MM.1S (cell line): ENCODE data around the gene MTA2.
A peak's percentile ranks its signal among the peaks of the same experiment; 100 is the strongest.

Source experiments
- CTCF ChIP-seq: fragments of 300-600 bp; sonication (generic); IDR thresholded peaks from 2 replicates; pipeline ENCODE4 v1.5.1; 2016; ENCODE audit warnings: antibody characterized with exemption, low read length, mixed read lengths
- EZH2 ChIP-seq: fragments of 300-600 bp; sonication (generic); optimal IDR thresholded peaks from 2 replicates; pipeline ENCODE3; 2017; ENCODE audit warnings: low read depth, mild to moderate bottlenecking, antibody characterized with exemption, low read length, mixed read lengths
- EZH2phosphoT487 ChIP-seq: fragments of 300-600 bp; sonication (generic); IDR thresholded peaks from 2 replicates; pipeline ENCODE4 v1.6.1; 2018; ENCODE audit warnings: antibody characterized with exemption, low read length

DNA sequence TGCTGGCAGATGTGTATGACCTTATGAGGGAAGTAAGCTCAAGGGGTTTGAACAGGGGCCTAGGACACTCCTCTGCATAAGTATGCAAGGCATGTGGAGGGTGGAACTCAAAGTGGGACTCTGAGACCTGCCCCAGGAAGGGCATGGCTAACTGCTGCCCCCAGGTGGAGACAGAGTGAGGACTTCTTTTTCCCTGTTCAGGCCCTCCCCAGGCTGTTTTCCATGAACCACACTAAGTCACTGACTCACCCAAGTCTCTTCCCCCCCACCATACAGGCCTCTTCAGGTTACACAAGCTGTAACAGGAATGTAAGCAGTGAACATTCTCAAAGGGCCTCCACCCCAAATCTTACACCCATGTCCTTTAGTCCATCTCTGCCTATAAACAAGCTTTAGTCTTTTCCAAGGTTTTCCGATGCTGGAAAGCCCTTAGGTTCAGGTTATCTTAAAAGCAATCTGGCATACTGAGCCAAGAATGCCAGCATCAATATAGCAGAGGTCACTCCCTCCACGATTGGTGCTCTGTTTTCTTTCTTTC, 41.0 kb downstream of the MTA2 start:
- TF ChIP-seq CTCF (peak; percentile 74), EZH2 (no peak), EZH2phosphoT487 (no peak)
